Effector CD4-positive, alpha-beta T cell (primary cell): ENCODE results near the gene ZNF629.
A peak's percentile ranks its signal among the peaks of the same experiment; 100 is the strongest.
"Not testable (repeated sequence)": the region's sequence is repeated elsewhere in the genome, so short reads cannot be mapped to it uniquely, and the experiment has no call there.

Experiments used
- DNase-seq: peaks from one replicate; pipeline ENCODE4 v3.0.0-alpha.2; 2020
- total RNA-seq: gene quantifications from one replicate; lab custom pipeline; 2026; lab: John Stamatoyannopoulos, UW

Gene ZNF629
- 3.6 reads per million, percentile 14 among the genes with 10 or more reads in this experiment for total RNA-seq

GRCh38 chr16:30786936-30787612 lies at the start of gene ZNF629:
Gene ZNF629, minus strand, starts transcription at chr16:30787205. Its CDS starts 2,723 bp downstream, at chr16:30784482.
- DNase-seq, result no peak

DNA sequence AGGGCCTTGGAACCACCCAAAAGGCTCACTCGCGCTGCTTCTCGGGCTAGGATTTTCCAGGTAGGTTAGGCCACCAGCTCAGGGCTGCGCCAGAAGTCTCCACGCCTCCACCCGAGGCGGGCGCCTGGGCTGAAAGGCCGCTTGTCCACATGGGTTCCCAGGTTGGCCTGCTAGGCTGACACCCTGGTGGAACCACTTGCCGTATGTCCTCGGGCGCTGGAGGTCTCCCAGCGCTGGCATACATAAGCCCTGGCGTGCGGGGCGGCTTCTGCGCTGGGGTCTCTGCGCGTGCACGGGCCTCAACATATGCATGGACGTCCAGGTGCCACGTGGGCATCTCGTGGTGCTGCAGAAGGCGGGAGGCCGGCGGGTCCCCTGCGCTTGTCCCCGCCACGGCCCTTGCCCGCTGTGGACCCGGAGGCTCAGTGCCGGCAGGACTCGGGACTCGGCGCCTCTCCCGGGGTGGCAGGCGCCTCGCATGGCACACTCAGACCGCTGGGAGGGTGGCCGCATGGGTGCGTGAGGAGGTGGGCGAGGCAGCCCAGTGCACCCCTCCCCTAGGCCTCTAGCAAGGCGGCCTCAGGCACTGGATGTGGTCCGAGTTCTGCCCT lies 47.2 kb upstream of the ZNF629 start:
- DNase-seq, result no peak

GRCh38 chr16:30830072-30830417 lies 43.0 kb upstream of the ZNF629 start:
- DNase-seq, result no peak

DNA sequence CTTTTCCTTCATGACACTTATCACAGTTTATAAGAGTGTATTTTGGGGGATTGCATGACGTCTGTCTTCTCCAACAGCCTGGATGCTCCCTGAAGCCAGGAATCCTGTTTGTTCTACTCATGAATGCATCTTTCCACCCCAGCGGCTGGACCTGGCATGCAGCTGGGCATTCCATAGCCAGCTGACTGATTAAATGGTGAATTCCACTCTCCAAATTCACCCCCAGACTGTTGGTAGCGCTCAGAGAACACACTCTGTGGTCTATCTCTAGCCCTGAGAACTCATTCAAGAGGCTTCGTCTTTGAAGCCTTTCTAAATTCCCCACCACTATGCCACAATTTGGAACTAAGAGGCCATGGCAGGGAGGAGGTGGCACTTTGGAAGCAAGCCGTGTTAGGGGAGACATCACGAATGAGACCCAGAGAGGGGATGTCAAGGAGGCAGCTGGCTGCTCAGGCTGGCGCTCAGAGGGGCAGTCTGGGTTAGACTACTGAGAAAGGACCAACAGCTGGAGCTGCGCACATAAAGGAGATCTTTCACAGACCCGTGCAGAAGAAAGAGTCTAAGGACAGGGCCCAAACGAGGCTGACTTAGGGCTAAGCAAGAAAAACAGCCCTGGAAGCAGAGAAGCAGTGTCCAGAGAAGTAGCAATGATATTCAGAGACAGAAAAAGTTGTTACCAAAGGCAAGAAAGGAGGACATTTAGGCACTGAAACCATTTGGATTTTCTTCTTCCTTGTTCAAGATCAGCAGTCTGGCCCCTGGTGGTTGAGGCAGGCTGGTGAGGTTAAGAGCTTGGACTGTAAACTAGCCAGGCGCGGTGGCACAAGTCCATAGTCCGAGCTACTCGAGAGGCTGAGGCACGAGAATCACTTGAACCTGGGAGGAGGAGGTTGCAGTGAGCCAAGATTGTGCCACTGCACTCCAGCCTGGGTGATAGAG lies 42.4 kb upstream of the ZNF629 start:
- DNase-seq, result no peak

DNA sequence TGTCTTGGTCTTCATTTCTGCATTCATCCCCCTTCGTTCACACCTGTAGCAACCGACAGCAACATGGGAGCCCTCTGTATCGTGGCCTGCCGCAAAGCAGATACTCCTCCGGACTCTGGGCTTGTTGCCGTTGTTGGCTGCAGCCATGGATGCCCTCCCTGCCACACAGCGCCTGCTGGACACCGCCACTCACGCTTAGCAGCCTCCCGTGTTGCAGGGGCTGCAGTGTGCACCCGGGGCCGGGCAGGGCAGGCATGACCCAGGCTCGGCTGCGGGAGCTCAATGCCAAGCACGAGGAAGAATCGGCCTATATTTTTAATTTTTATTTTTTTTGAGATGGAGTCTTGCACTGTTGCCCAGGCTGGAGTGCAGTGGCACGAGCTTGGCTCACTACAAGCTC lies 34.9 kb upstream of the ZNF629 start:
- no peak for DNase-seq

DNA sequence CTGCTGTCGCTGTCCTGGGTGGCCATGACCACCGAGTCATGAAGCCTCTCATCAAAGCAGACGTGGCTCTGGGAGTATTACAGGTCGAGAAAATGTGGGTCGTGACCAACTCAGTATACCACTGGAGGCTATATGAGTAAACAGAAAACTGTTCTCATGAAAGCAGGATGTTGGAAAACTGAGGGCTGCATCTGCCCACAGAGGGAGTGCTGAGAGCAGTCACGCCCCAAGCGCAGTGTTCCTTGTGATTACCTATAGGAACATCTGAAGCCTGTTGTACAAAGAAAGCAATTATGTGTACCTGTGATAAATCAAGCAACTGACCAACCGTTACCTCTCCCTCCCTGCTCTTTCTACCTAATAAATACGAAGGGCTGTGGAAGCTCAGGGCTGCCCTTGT lies 34.4 kb upstream of the ZNF629 start:
- DNase-seq, result not testable (repeated sequence)

DNA sequence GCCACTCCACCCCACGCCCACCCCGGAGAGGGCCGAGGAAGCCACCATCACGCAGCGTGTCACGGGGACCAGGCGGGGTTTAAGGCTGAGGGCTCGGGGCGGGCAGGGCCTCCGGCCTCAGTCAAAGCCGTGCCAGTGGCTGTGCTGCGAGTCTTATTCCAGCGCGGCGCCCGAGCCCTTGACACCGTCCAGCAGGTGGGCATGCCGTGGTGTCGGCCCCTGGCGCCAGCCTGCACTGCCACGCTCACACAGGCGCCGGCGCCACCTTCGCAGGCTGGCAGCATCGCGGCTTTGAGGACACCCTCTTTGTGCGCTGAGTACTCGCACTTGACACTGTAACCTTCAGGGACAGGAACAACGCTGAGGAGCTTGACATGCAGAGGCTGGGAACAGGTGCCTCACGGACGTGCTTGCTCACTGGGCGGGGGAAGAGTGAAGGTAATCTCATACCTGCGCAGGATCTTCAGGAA lies 34.0 kb upstream of the ZNF629 start:
- DNase-seq, result no peak

GRCh38 chr16:30816769-30817168 lies 29.8 kb upstream of the ZNF629 start:
- no peak for DNase-seq

- DNase-seq, result no peak
Measured at GRCh38 chr16:30813821-30814189, 26.8 kb upstream of the ZNF629 start.

GRCh38 chr16:30809675-30810074 lies 22.7 kb upstream of the ZNF629 start:
- DNase-seq, result not testable (repeated sequence)

GRCh38 chr16:30808890-30809426 lies 22.0 kb upstream of the ZNF629 start:
- DNase-seq, result not testable (repeated sequence)

DNA sequence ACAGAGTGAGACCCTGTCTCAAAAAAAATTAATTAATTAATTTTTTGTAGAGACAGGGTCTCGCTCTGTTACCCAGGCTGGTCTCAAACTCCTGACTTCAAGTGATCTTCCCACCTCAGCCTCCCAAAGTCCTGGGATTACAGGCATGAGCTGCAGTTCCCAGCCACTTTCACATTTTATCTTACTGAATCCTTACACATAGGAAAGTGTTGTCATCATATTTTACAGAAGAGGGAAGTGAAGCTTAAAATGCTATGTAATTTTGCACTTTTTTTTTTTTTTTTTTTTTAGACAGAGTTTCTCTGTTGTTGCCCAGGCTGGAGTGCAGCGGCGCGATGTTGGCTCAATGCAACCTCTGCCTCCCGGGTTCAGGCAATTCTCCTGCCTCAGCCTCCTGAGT lies 21.1 kb upstream of the ZNF629 start:
- no peak for DNase-seq

DNA sequence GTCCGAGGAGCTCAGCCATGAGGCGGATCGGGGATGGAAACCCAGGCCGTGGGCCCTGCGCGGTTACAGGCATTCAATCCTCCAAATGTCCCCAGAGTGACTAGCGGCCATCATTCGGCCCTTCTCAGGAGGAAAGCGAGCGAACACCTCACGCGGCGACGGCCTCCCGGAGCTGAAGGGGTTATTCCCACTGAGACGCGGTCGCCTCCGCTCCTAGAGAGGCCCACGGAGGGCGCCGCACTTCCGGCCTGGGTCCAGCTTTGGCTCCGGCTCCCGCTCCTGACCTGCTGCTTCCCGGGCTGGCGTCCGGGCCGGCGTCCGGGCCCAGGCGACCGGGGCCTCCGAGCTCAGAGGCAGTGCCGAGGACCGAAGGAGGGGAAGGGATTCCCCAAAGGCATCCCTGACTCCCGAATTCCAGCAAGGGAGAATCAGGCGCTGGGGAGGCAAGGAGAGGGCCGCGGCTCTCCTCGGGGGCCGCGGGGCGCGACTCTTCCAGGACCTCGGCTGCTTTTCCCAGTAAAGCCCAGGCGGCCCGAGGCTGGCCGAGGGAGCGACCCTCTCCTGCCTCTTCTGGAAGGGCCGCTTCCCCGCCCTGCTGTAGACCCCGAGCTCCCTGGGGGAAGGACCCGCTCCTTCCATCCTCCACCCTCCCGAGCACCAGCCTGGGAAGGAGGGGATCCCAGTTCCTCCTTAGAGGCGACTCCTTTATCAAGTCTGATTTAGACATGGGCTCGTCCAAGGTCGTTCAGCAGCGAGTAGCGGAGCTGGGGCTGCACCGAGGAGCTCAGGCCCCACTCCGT lies 18.6 kb upstream of the ZNF629 start:
- DNase-seq, result peak; percentile 42

DNA sequence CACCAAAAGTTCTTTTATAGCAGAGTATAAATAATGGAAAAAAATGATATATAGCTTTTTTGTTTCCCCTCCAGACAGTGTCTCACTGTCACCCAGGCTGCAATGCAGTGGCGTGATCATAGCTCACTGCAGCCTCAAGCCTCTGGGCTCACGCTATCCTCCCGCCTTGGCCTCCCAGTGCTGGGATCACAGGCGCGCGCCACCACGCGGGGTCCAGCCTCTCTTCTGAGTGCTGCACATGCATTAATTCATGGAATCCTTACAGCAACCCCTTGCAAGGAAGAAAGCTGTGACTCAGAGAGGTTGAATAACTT lies 18.0 kb upstream of the ZNF629 start:
- no peak for DNase-seq

DNA sequence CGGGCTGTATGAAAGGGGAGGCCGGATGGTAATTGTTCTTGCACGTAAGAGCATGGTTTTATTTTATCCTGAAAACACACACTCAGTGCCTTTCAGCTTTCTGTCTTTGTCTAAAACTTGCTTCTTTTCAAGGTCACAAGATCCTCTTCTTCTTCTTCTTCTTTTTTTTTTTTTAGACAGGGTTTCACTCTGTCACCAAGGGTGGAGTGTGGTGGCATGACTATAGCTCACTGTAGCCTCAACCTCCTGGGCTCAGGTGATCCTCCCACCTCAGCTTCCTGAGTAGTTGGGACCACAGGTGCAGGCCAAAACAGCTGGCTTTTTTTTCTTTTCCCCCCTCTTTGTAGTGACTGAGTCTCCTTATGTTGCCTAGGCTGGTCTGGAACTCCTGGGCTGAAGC lies 15.9 kb upstream of the ZNF629 start:
- DNase-seq, result no peak

GRCh38 chr16:30797670-30798309 lies 10.8 kb upstream of the ZNF629 start:
- DNase-seq, result no peak

DNA sequence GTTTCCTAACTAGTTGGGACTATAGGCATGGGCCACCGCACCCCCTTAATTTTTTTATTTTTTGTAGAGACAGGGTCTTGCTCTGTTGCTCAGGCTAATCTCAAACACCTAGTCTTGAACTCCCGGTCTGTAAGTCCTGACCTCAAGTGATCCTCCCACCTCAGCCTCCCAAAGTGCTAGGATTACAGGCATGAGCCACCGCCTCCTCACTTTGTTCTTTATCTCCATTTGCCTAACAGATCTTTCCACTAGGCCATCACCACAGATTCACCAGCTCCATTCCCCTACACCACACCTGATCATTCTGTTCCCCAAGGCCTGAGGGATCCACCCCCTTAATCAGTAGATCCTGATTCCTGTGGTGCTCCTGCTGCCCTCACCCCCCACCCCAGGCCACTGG lies 7.6 kb upstream of the ZNF629 start:
- DNase-seq, result no peak

DNA sequence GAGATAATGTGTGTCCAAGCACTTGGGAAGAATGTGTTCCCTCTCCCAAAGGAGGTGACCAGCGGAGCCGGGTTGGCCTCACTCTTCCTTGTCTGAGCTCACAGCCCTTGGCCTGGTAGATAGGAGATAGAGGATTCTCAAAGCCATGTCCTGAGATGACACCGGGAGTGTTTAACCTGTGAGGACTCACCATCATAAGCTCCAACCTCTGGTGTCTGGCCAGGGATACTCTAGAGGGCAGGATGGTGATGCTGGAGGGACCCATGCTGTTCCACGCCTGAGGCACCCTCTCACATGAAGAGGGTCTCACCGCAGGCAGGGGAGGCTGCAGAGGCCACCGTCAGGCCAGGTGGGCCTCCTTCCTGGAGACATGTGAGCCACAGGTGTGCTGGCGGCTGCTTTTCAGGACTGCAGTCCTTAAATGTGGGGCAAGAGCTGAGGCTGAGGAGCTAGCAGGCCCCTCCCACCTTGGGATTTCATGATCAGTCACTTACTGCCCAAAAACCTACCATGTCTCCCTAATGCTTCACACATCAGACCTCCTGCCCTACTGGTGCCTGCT lies 6.6 kb upstream of the ZNF629 start:
- no peak for DNase-seq

DNA sequence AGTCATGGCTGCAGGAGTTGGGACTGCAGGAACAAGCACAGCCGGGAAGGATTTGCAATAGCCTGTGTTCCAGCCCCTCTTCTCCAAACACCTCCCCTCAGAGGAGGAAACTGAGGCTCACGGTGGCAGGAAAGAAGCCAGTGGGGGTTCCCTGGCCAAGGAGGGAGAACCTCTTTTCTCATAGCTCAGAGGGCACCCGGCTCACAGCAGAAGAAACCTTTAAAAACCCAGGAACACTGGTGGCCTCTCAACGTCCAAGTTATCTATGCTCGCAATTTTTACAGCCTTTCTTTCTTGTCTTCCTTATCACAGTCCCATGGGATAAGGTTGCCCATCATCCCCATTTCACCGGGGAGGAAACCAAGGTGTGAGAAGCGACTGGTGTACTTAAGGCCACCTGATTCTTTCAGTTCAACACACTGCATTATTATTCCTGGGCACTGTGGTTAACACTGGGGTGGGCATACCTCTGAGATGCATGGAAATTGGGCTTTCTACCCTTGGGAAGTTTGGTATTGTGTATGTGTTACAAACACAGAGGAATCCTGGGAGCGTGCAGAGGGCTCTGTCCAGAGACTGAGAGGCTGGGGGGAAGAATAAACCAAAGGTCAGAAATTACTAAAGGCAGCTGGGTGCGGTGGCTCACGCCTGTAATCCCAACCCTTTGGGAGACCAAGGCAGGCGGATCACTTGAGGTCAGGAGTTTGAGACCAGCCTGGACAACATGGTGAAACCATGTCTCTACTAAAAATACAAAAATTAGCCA lies 791 bp upstream of the ZNF629 start:
- DNase-seq, result no peak

GRCh38 chr16:30786115-30786935 lies 680 bp downstream of the ZNF629 start:
- DNase-seq, result no peak
